ENCODE measurements around the gene BCAS4.

BCAS4 gene

DNA sequence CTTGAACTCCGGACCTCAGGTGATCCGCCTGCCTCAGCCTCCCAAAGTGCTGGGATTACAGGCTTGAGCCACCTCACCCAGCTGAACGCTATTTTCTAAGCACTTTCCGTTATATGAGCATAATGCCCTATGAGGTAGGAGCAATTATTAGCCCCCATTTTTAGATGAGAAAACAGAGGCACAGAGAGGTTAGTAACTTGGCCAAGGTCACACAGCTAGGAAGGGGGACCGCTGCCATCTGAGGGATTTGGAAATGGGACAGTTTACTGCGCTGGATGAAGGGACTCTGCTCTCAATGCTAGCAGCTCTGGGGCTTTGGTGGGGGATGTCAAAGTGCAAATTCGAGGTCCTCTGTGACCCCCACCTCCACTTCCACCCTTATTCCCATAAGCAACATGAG, 62.5 kb downstream of the BCAS4 start:
- DNase-seq = no peak

GRCh38 chr20:50858525-50858924, 63.7 kb downstream of the BCAS4 start:
- DNase-seq = no peak

DNA sequence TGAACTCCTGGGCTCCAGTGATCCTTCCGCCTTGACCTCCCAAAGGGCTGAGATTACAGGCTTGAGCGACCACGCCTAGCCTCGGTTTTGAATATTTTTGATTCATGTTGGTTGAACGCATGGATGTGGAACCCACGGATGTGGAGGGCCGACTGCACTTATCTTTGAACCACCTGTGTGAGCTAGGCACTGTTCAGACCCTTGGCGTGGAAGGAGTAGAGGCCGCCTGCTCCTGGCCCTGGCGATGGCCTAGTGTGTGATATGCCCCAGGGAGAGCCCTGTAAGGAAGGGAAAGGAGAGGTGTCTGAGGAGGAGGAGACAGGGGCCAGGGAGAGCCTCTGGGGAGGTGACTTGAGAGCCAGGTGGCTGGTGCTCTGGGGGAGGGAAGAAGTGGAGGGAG, 64.3 kb downstream of the BCAS4 start:
- DNase-seq = no peak

- no peak for DNase-seq
These were observed 66.2 kb downstream of the BCAS4 start for GRCh38 chr20:50861012-50861411.

DNA sequence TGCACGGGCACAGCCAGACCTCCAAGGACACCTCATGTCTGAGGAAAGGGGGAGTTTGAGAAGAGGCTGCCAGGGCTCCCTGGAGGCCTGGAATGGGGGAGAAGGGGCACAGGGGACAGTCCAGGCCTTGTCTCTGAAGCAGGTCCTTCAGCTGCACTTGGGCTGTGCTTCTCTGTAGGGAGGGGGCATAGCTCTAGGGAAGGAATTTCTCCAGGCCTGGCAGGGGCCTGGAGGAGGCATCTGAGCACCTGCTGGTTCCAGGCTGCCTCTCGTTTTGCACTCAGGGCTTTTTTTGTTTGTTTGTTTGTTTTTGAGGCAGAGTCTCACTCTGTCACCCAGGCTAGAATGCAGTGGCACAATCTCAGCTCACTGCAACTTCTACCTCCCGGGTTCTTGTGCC, 67.7 kb downstream of the BCAS4 start:
- DNase-seq = no peak

GRCh38 chr20:50865114-50865513, 70.3 kb downstream of the BCAS4 start:
- DNase-seq = no peak

DNA sequence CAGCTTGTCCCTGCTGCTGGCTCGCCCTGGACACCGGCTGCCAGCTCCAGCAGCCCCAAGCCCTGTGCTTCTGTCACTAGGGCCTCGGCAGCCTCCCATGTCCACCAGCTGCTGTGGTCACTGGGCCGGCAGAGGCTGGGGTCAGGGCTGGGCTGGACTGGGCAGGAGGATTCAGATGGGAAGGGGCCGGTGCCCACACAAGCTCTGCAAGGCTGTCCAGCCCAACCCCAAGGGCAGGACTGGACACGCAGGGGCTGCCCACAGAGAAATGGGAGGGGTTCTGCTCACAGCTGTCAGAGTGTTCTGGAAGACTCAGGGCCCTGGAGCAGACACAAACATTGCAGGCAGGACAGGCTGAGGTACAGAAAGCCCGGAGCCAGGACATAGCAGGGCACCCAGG, 70.7 kb downstream of the BCAS4 start:
- DNase-seq = no peak

- no peak for DNase-seq
These were observed 71.3 kb downstream of the BCAS4 start for GRCh38 chr20:50866036-50866685.

DNA sequence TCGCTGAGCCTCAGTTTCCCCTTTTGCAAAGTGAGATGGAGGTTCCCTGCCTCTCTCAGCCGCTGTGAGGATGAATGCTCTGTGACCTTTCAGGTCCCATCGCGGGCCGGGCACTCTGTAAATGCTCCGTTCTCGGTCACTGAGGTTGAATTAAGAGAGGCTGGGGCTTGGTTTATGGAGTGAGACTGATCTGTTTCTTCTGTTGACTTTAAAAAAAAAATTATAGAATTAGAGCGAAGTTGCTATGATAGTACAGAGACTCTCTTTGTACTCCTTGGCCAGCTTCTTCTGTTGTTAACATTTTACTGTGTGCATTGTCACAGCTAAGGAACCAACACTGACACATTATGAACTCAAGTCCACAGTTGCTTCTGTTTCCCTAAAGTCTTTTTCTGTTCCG, 72.0 kb downstream of the BCAS4 start:
- DNase-seq = no peak

- no peak for DNase-seq
These were observed 72.9 kb downstream of the BCAS4 start for GRCh38 chr20:50867805-50868204.

DNA sequence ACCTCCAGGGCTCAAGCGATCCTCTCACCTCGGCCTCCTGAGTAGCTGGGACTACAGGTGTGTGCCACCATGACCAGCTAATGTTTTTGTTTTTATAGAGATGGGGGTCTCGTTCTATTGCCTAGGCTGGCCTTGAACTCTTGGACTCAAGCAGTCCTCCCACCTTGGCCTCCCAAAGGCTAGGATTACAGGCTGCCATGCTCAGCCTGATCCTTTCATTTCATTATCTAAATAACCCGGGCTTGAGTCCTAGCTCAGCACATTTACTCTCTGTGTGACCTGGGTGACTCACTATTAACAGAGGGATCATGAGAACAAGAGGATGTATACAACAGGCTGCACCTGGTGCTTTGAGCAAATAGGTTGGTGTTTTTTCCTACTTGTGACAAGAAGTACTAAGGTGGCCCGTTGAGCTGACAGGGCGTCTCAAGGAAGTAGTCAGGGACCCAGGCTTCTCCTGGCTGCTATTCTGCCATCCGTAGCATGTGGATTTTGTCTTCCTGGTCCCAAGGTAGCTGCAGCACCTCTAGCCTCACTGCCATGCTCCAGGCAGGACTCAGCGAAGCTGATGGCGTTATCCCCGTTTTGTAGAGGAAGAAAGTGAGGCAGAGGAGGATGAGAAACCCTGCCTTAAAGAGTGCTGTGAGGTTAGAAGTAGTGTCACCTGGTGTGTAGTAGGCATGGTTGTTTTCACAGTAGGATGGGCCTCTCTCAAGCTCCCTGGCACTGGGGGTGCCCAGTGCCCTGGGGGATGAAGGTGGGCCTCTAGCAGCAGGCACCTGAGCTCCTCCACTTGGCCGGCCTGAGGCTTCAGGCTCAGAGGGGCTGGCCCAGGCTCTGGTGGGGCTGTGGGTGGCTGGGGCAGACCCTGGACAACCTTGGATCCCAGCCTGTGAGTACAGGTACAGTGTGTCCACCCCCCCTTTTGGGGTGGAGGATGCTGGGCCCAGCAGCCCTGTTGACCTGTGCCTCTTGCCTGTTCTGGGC, 73.9 kb downstream of the BCAS4 start:
- DNase-seq = no peak

DNA sequence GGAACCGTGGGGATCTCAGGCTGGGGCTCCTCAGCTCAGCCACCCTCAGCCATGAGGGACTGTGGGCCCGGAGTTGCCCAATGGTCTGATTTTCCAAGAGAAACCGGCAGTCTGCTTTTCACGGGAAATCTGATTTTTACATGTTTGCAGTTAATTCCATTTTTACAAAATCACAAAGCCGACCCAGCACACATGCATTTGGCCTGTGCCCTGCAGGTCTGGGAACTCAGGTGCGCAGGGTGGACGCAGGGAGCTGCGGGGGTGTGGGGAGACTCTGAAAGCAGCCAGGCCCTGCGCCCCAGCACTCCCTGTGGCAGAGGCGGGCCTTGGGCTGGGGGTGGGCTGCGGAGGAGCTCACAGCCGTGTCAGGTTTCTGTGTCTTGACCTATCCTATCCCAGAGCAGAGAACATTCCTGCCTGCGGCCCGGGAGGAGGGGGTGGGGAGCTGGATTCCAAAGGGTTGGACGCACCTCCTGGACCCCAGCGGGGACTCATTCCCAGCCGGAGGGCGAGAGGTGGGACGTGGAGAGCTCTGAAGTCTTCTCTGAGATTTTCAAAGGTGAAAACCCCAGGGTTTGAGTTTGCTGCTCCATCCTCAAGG, 75.8 kb downstream of the BCAS4 start:
- no peak for DNase-seq

- no peak for DNase-seq
These were observed 77.9 kb downstream of the BCAS4 start for GRCh38 chr20:50872560-50873425.

DNA sequence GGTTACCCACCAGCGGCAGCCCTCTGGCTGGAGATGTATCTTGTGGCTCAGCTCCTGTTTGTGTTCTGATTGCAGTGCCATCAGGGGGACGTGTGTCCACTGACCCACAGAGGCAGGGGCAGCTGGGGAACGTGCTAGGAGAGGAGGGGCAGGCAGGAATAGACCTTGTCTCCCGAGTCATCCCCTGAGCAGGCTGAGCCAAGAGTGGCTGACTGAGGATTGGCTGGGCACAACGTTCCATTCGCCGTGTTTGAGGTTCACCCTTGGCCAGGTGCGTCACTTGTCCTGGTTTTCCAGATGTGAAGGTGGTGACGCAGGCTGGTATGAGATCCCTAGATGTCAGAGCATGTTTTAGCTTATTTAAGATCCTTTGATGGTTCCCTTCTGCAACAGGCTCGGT, 78.7 kb downstream of the BCAS4 start:
- DNase-seq = no peak

GRCh38 chr20:50874111-50874757, 79.4 kb downstream of the BCAS4 start:
- DNase-seq = no peak

GRCh38 chr20:50874758-50875665, 80.2 kb downstream of the BCAS4 start:
- DNase-seq = no peak

DNA sequence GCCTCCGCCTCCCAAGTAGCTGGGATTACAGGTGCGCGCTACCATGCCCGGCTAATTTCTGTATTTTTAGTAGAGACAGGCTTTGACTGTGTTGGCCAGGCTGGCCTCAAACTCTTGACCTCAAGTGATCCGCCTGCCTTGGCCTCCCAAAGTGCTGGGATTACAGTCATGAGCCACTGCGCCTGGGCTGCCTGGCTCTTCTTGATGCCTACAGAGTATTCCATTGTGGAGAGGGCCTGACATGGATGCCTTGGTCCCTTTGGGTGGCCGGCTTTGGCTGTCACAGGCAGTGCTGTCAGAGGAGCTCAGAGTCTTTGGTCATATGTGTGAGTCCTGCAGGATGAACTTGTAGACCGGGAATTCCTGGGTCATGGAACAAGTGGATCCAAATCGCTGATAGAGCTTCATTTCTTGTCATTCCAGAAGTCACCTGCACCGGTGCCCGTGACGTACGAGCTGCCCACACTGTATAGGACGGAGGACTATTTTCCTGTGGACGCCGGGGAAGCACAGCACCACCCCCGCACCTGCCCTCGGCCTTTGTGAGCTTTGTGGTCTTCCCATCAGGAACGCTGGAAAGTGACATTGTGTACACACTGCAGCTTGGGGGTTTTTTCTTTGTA, 81.3 kb downstream of the BCAS4 start:
- no peak for DNase-seq

DNA sequence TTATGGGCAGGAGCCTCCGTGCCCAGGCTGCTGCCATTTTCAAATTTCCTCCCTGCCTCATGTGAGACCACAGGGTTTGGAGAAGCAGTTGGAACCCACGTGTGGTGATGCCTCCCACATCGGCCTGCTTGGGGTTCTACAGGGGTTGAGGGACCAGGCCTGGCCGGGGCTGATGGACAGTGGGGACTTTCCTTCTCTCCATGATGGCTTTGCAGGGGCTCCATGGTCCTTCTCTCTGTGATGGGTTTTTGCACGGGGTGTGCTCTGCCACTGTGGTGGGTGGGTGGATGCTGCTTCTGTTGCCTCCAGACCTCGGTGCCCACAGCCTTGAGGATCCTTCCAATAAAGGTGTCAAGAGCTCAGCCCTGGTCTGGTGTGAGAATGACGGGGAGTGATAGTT, 82.0 kb downstream of the BCAS4 start:
- no peak for DNase-seq

DNA sequence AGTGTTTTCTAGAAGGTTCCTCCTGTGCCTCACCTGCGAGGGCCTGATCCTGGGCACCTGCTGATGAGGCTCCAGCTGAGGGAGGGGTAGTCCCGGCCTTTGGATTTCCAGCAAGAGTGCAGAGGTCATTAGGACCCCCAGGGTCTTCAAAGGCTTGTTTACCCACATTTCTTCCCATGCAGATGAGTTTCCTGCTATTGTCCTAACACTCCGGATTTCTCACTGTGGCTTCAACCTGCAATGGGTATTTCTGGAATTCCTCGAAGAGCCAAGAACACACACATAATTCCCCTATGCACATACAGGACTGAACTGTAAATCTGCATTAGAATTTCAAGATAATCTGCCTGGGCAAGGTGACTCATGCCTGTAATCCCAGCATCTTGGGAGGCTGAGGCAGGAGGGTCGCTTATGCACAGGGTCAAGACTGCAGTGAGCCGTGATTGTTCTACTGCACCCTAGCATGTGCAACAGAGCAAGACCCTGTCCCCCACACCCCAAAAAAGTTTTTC, 82.4 kb downstream of the BCAS4 start:
- no peak for DNase-seq

All from stimulated activated CD8-positive, alpha-beta memory T cell treated with anti-CD3 and anti-CD28 coated beads, Interleukin-4, amount 100 ng/mL, for 48 hours (primary cell).